Suppressor macrophage treated with lipopolysaccharide for 1 hour (primary cell): Measurements from ENCODE around the gene TPST1.
"Not testable (repeated sequence)": the region's sequence is repeated elsewhere in the genome, so short reads cannot be mapped to it uniquely, and the experiment has no call there.

Experiments
- DNase-seq, 3 donors: peaks; one replicate each; pipeline ENCODE4 v3.0.0-alpha.2; 2020 to 2022

Gene TPST1

DNA sequence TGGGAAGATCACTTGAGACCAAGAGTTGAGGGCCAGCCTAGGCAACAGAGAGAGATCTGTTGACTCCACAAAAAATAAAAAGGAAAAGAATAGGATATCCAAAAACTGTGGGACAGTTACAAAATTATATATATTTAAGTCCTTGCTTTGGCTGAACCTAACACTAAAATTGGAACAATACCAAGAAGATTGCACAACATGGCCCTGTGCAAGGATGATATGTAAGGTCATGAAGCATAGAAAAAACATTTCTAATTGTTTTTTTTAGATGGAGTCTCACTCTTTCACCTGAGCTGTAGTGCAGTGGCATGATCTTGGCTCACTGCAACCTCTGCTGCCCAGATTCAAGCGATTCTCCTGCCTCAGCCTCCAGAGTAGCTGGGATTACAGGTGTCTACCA is 139.0 kb downstream of the TPST1 start:
- no peak for DNase-seq

DNA sequence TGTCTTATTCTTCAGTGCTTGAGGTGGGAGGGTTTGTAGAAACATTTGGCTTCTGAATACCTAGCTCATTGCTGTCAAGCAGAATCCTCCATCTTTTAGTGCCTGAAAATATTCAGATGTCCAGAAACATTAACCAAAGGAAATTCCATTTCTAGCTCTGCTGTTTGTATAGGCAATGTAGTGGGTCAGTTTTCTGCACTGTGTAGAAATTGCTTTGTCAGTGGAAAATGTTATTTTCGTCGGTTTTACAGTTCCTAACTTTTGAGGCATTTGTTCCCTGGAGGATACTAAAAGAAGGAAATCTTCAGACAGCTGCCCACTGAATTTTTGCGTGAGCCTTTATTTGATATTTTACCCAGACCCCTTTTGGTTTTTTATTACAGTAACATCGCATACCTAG is 143.4 kb downstream of the TPST1 start:
- DNase-seq, result no peak

DNA sequence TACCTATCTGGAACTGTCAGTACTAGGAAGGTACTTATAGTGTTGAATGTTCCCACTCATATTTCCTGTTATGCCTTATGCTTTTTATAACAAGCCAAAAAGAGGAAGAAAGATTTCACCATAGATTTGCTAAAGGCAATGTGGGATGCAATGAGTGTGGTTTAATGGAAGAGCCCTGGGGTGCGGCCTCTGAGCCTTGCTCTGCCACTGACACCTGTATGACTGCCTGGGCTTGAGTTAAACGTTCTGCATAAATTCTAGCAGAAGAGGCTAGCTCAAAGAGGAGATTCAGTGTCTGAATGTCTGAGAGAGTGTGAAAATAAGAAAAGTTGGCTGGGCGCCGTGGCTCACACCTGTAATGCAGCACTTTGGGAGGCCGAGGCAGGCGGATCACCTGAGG is 143.8 kb downstream of the TPST1 start:
- DNase-seq, result peak; percentile 65 to 80 (median 80)

- peak; percentile 35 to 43 (median 35) for DNase-seq
Observed at GRCh38 chr7:66352071-66352470, 146.9 kb downstream of the TPST1 start.

DNA sequence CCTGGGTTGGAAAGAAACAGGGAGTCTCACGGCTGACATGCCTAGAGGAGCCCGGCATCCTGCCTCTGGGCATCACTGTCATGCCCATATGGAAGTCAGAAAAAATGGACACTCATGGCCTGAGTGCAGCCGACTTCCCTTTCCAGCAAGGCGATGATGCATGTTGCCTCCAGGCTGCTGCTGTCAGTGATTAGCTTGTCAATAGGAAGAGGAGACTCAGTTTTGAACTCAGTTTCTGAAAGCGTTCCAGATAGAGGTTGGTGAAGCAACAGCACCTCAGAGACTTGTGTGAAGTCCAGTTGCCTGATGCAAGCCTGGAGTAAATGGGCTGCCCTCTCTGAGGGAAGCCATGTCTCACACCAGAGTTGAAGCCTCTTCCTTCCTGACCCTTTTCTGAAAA is 148.4 kb downstream of the TPST1 start:
- peak in 2 of 3 donors; percentile 18 to 24 for DNase-seq

DNA sequence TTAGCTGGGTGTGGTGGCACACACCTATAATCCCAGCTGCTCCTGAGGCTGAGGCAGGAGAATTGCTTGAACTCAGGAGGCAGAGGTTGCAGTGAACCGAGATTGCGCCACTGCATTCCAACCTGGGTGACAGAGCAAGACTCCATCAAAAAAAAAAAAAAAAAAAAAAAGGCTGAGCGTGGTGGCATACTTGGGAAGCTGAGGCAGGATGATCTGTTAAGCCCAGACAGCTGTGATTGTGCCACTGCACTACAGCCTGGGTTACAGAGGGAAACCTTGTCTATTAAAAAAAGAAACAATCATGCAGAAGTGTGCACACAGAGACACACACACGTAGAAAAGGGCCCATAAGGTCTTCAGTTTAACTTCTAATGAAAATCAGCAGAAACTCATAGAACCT is 150.6 kb downstream of the TPST1 start:
- no peak for DNase-seq

GRCh38 chr7:66356277-66356721 is 151.2 kb downstream of the TPST1 start:
- no peak for DNase-seq

DNA sequence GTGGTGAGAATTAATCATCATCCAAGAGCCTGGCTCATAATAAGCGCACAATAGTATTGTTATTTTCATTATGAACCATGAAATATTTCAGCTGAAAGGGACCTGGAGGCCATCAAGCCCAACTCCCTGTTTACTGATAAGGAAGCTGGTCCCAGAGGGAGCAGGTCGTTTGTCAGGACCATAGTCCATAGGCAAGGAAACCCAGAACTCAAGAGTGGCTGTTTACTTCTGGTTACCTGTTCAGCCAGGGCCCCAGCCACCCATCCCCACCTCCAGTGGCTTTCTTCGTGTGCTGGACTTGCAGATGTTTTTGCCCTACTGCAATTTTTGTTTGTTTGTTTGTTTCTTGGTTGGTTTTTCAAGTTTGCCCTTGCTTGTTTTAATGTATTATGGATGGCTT is 152.0 kb downstream of the TPST1 start:
- no peak for DNase-seq

- peak; percentile 20 to 36 (median 26) for DNase-seq
Observed at GRCh38 chr7:66359656-66360211, 154.6 kb downstream of the TPST1 start.

DNA sequence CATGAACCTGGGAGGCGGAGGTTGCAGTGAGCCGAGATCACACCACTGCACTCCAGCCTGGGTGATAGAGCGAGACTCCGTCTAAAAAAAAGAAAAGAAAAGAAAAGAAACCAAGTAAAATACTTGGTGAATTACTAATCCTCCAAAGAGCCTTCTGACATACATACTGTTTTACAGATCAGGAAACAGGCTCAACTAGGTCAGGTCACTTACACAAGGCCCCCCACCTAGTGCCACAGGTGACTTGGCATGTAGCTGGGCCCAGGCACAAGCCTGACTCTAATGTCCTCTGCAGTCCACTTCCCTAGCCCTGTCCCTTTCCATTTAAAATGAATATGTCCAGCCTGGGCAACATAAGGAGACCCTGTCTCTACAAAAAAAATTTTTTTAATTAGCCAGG is 157.0 kb downstream of the TPST1 start:
- DNase-seq, result no peak

- no peak for DNase-seq
Observed at GRCh38 chr7:66363635-66364034, 158.5 kb downstream of the TPST1 start.

DNA sequence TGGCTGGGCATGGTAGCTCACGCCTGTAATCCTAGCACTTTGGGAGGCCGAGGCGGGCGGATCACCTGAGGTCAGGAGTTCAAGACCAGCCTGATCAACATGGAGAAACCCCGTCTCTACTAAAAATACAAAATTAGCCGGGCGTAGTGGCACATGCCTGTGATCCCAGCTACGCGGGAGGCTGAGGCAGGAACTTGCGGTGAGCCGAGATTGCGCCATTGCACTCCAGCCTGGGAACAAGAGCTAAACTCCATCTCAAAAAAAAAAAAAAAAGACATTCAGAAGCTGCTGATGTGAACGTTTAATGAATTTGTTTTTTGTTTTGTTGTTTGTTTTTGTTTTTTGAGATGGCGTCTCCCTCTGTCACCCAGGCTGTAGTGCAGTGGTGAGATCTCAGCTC is 159.9 kb downstream of the TPST1 start:
- DNase-seq, result not testable (repeated sequence)

DNA sequence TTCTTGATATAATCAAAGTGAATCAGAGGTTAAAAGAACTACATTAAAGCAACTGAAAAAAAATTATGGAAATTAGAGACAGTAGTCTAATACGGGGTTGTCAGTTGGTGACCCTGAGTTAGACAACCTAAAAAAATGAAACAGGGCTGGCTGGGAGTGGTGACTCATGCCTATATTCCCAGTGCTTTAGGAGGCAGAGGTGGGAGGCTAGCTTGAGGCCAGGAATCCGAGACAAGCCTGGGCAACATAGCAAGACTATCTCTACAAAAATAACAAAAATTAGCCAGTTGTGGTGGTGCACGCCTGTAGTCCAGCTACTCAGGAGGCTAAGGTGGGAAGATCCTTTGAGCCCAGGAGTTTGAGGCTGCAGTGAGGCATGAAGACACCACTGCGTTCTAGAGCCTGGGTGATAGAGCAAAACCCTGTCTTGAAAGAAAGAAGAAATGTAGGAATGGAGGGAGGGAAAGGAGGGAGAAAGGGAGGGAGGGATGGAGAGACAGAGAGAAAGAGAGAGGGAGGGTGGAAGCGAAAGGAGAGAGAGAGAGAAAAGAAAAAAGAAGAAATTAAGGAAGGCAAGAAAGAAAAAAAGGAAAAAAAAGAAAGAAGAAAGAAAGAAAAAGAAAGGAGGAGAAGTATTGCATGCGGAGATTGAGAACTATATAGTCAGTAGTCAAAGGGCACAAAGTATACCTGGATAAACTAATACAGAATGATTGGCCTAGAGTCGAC is 166.1 kb downstream of the TPST1 start:
- DNase-seq, result no peak

- not testable (repeated sequence) for DNase-seq
Observed at GRCh38 chr7:66374141-66374840, 169.2 kb downstream of the TPST1 start.

DNA sequence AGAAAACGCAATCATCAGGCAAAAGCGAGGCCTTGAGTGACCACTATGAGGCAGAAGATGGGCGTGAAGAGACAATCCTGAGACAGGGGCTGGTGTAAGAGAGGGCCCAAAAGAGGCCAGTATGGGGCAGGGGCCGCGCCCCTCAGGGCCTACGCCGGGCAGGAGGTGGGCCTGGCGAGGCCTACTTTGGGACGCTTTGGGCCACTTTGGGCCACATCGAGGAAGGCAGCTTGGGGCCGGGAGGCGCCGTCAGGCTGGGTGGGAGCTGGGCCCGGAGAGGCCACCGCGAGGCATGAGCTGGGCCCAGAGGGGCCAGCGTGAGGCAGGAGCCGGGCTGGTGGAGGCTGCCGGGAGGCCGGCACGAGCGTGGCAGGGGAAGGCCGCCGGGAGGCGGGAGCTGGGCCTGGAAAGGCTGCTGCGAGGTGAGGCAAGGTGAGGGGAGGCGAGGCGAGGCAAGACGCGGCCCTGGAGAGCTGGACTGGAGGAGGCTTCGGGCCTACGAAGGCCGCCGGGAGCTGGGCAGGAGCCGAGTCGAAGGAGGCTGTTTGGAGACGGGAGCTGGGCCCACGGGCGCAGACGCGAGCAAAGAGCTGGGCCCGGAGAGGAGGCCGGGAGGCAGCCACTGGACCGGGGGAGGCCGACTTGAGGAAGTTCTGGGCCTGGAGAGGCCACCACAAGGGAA is 171.3 kb downstream of the TPST1 start:
- no peak for DNase-seq

DNA sequence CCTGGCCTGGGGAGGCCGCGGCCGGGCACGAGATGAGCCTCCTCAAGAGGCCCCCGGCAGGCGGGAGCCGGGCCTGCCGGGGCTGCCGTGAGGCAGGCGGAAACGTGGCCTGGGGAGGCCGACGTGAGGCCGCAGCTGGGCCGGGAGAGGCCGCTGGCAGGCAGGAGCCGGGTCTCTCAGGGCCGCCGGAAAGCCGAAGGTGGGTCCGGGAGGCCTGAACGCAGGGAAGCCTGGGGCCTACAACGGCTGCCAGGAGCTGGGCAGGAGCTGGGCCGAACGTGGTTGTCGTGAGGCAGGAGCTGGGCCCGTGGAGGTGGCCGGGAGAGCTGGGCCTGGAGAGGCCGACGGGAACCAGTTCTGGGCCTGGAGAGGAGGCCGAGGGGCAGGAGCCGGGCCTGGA is 171.9 kb downstream of the TPST1 start:
- no peak for DNase-seq

DNA sequence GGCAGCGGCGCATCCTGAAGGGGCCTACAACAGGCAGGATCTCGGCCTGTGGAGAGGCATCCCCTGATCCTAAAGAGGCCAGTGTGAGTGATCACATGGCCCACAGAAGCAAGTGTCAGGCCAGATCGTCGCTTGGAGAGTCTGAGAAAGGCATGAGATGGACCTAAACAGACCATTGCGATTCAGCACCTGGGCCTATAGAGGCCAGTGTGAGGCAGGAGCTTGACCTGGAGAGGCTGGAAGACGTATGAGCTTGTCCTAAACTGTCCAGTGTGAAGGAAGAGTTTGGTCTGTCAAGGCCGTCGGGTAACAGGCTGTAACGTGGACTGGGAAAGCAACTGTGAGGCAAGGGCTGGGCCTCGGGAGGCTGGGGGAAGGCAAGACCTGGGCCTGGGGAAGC is 172.6 kb downstream of the TPST1 start:
- no peak for DNase-seq

- peak in 2 of 3 donors; percentile 33 to 36 for DNase-seq
Observed at GRCh38 chr7:66379542-66380160, 174.5 kb downstream of the TPST1 start.

DNA sequence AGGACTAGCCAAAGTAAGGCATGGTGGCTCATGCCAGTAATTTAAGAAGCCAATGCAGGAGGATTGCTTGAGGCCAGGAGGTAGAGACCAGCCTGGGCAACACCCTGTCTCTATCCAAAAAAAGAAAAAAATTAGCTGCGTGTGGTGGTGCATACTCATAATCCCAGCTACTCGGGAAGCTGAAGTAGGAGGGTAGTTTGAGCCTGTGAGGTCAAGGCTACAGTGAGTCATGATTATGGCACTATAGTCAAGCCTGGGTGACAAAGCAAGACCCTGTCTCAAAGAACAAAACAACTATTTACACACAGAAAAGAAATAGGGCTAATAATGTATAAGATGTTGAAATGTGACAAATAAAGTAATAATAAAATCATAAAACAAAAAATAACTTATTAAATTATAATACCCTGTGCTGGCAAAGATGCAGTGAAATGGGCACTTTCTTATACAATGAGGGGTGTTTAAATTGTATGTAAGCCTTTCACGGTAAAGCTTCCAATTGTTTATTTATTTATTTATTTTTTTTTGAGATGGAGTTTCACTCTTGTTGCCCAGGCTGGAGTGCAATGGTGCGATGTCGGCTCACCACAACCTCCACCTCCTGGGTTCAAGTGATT is 175.2 kb downstream of the TPST1 start:
- peak; percentile 12 to 52 (median 36) for DNase-seq

DNA sequence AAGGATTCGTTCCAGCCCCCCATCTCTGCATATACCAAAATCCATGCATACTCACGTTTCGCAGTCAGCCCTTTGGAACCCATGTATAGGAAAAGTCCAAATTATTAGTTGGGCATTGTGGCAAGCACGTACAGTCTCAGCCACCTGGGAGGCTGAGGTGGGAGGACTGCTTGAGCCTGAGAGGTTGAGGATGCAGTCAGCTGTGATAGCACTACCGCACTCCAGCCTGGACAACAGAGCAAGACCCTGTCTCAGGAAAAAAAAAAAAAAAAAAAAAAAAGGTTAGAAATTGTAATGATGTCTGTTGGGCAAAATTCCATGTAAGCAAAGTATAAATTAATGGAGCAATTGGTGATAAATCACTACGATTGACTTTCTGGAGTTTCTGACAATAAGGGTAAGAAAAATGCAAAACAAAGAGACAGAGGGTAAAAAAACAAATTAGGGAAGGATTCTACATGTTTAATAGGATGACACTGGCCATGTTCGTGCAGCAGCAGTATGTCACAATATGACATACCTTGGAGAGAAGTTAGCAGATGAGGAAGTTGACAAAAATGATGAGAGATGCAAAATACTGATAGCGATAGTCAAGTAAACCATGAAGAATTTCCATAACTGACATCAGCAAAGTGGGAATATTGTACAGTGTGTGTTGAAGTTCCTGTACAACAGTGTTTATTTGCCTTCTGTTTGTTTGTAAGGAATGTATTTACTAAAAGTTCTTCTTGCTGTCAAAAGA is 177.2 kb downstream of the TPST1 start:
- peak; percentile 8 to 39 (median 17) for DNase-seq

- DNase-seq, result not testable (repeated sequence)
Observed at GRCh38 chr7:66385191-66385905, 180.2 kb downstream of the TPST1 start.
